Spleen (tissue), 11 donors: ENCODE results near the gene DGAT2. TPM values are rescaled to one million over a fixed set of nuclear protein-coding genes. Genes with fewer than 3 reads are reported as not detected.

Experiments used
- DNase-seq: peaks from one replicate; pipeline ENCODE4 v3.0.0-alpha.2; 2020
- H3K27ac ChIP-seq, 8 donors: fragments of 200-600 bp; sonication (generic) in 7 of 8; 1 replicate in 4 of 8; 2 replicates in 4 of 8; pipeline versions ENCODE4 v1.5.0 to v1.8.0; 2016 to 2021; ENCODE audit warnings: inconsistent platforms in 4 of 8, mild to moderate bottlenecking in 4 of 8, moderate library complexity in 1 of 8
- H3K27me3 ChIP-seq, 7 donors: fragments of 200-600 bp; sonication (generic) in 6 of 7; replicated peaks in 1 of 7; 1 replicate in 4 of 7; 2 replicates in 3 of 7; pipeline versions ENCODE4 v1.5.0 to v1.8.0; 2016 to 2021; ENCODE audit warnings: inconsistent platforms in 3 of 7, mild to moderate bottlenecking in 1 of 7
- H3K36me3 ChIP-seq, 6 donors: fragments of 200-600 bp; sonication (generic) in 5 of 6; 1 replicate in 4 of 6; 2 replicates in 2 of 6; pipeline versions ENCODE4 v1.5.0 to v1.8.0; 2016 to 2021; ENCODE audit warnings: inconsistent platforms in 2 of 6
- H3K4me1 ChIP-seq, 6 donors: fragments of 200-600 bp; sonication (generic) in 5 of 6; 1 replicate in 3 of 6; 2 replicates in 3 of 6; pipeline versions ENCODE4 v1.5.0 to v1.8.0; 2016 to 2021; ENCODE audit warnings: inconsistent platforms in 3 of 6
- H3K4me3 ChIP-seq, 8 donors: fragments of 200-600 bp; sonication (generic) in 7 of 8; 1 replicate in 4 of 8; 2 replicates in 4 of 8; pipeline versions ENCODE4 v1.5.0 to v1.8.0; 2016 to 2021; ENCODE audit warnings: inconsistent platforms in 4 of 8, mild to moderate bottlenecking in 4 of 8, moderate library complexity in 2 of 8
- H3K9me3 ChIP-seq, 8 donors: fragments of 200-600 bp; sonication (generic) in 7 of 8; 1 replicate in 4 of 8; 2 replicates in 4 of 8; pipeline versions ENCODE4 v1.5.0 to v1.8.0; 2016 to 2021; ENCODE audit warnings: inconsistent platforms in 4 of 8
- POLR2A ChIP-seq, 3 donors: fragments of 450-650 bp; IDR thresholded peaks; one replicate each; pipeline ENCODE4 v1.5.1; 2017; ENCODE audit warnings: antibody characterized with exemption in 3 of 3, mild to moderate bottlenecking in 1 of 3
- POLR2AphosphoS5 ChIP-seq, 3 donors: sonication (generic); formaldehyde crosslinking; IDR thresholded peaks; one replicate each; pipeline ENCODE4 v1.5.1; 2017; ENCODE audit warnings: antibody characterized with exemption in 3 of 3
- WGBS, 5 donors: extraction: QIAGEN DNeasy Blood & Tissue Kit in 3 of 5; methylation state at CpG; one replicate each; pipeline versions ENCODE4 v1.1.5 to v1.1.7; 2013 to 2018; 5-methylcytosine and 5-hydroxymethylcytosine counted together
- intact Hi-C: fragments of 100-400 bp; cut with DNase I; formaldehyde crosslinking; loops from one replicate; pipeline ENCODE4 v1.15.0; 2023; ENCODE audit warnings: low total_unique reads
- polyA plus RNA-seq, 3 donors: library from polyadenylated mRNA; stranded (reverse); fragments of 200-250 nt; gene quantifications; one replicate each; pipeline ENCODE4 v1.2.1, GENCODE V29; 2013
- total RNA-seq, 7 donors: library from RNA; depleted of rRNA in 3 of 7; stranded (reverse); fragments of >200 nt in 3 of 7; fragmentation: NEBNext Ultra II Directional in 4 of 7; extraction: Animal tissue kit (Norgen Biotek cat#: 25700) in 4 of 7; gene quantifications; one replicate each; pipeline versions ENCODE4 v1.1.0 to v1.2.1, GENCODE V29; 2016 to 2021
- TF ChIP-seq, protein P1 (sequence below), 11 experiments: fragments of 200-600 bp in 7 of 11; fragments of 450-650 bp in 4 of 11; sonication (generic) in 4 of 11; IDR thresholded peaks in 8 of 11; conservative IDR thresholded peaks in 3 of 11; 1 replicate in 7 of 11; 2 replicates in 4 of 11; pipeline versions ENCODE4 v1.4.0 to v1.8.0; 2016 to 2021; ENCODE audit warnings: antibody characterized with exemption in 11 of 11, inconsistent platforms in 4 of 11, mild to moderate bottlenecking in 1 of 11
- donor health status: healthy with polysubstance abuse.
- donor health status: DM: no; HTN: no; CAD: no; lungs with moderate emphysema.
- donor health status: DM: no; HTN: no; CAD: no.
- donor health status: Bipolar disorder and iron deficiency.
- donor health status: healthy.
- donor health status: DM: no; HTN: no; CAD: no.
- donor health status: DM: yes; HTN: yes; CAD: no.

The DGAT2 gene
- total and polyA plus RNA-seq, 10 donors: 3.5 to 71.7 (median 15.9) TPM

DNA sequence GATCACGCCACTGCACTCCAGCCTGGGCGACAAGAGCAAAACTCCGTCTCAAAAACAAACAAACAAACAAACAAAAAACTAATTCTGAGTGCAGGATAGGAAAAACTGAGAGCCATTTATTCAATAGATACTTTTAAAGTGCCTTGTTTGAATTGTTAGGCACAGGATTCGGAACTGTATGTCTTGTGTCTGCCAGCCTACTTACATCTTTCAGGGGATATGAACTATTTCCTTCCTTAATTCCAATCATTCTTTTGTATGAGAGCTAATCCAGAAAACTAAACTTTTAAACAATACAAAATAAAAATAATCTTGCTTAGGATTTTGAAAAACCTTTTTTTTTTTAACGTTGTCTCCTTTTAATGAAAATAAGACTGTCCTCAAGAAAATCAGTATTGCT lies 59.0 kb downstream of the DGAT2 start:
- TF ChIP-seq POLR2A (IDR thresholded peaks at IDR 0.05) (no peak), POLR2AphosphoS5 (IDR thresholded peaks at IDR 0.05) (no peak)
- TF ChIP-seq, protein P1, sequence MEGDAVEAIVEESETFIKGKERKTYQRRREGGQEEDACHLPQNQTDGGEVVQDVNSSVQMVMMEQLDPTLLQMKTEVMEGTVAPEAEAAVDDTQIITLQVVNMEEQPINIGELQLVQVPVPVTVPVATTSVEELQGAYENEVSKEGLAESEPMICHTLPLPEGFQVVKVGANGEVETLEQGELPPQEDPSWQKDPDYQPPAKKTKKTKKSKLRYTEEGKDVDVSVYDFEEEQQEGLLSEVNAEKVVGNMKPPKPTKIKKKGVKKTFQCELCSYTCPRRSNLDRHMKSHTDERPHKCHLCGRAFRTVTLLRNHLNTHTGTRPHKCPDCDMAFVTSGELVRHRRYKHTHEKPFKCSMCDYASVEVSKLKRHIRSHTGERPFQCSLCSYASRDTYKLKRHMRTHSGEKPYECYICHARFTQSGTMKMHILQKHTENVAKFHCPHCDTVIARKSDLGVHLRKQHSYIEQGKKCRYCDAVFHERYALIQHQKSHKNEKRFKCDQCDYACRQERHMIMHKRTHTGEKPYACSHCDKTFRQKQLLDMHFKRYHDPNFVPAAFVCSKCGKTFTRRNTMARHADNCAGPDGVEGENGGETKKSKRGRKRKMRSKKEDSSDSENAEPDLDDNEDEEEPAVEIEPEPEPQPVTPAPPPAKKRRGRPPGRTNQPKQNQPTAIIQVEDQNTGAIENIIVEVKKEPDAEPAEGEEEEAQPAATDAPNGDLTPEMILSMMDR (IDR thresholded peaks at IDR 0.05 in 8 of 11, conservative IDR thresholded peaks at IDR 0.05 in 3 of 11): no peak
- Histone ChIP-seq H3K36me3 (peaks cover 0 to 29% (median 0%) of the 10 kb centered on the region in 6 donors), H3K9me3 (no peaks in the 10 kb centered on the region), H3K4me1 (peaks cover 22 to 97% (median 76%) of the 10 kb centered on the region in 6 donors), H3K27ac (peak overlapping the region; percentile 38 to 86 (median 76)), H3K4me3 (peak overlapping the region in 1 of 8 donors; percentile 4), H3K27me3 (no peaks in the 10 kb centered on the region)
- WGBS, 5 donors: 55 to 82% (median 73%) methylated on average over 5 of the region's 5 CpGs
- DNase-seq: no peak
- intact Hi-C loops: no loop called here

DNA sequence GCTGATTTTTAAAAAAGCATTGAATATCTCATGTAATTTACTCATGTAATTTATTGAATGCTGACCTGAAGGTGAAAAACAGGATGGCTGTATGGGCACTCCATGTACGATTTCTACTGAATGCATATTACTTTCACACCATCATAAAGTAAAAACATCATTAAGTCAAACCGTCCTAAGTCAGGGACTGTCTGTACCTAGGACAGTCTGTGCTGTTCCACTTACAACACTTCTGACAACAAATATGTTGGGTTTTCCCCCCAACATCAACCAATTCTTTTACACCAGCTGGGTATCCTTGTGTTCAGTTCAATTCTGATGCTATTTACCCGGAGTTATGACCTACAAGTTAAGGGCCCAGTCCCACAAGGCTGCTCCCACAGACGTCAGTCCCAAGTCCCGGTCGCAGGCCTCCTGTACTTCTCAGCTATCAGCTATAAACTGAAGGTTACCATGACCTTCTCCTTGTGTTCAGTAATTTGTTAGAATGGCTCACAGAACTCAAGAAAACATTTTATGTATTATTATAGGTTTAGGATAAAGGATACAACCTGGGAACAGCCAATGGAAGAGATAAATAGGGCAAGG lies 63.4 kb downstream of the DGAT2 start:
- DNase-seq: no peak
- Histone ChIP-seq H3K36me3 (peaks cover 0 to 22% (median 0%) of the 10 kb centered on the region in 6 donors), H3K27me3 (no peaks in the 10 kb centered on the region), H3K4me3 (no peak overlapping the region), H3K4me1 (peaks cover 11 to 97% (median 67%) of the 10 kb centered on the region in 6 donors), H3K27ac (peak overlapping the region in 2 of 8 donors; percentile 21 to 59), H3K9me3 (no peaks in the 10 kb centered on the region)
- TF ChIP-seq POLR2AphosphoS5 (IDR thresholded peaks at IDR 0.05): peak in 1 of 3 donors; percentile 41
- TF ChIP-seq POLR2A (IDR thresholded peaks at IDR 0.05): no peak
- intact Hi-C loops: no loop called here
- WGBS, 5 donors: 72 to 89% (median 80%) methylated on average over 6 of the region's 6 CpGs

DNA sequence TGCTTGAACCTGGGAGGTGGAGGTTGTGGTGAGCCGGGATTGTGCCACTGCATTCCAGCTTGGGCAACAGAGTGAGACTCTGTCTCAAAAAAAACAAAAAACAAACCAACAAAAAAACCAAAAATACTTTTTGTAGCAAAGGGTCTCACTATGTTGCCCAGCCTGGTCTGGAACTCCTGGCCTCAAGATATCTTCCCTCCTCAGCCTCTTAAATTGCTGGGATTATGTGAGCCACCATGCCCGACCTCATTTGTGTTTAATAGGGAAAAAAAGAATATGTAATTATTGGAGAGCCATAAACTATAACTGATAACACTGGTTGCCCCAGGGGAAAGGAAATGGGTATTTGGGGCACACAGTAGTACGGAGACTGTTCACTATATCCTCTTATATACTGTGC lies 66.2 kb downstream of the DGAT2 start:
- Histone ChIP-seq H3K9me3 (no peaks in the 10 kb centered on the region), H3K36me3 (peaks cover 0 to 28% (median 0%) of the 10 kb centered on the region in 6 donors), H3K4me3 (no peak overlapping the region), H3K4me1 (peaks cover 0 to 99% (median 50%) of the 10 kb centered on the region in 6 donors), H3K27me3 (no peaks in the 10 kb centered on the region), H3K27ac (peak overlapping the region in 1 of 8 donors; percentile 26)
- no peak for DNase-seq
- 78 to 88% (median 85%) methylated on average over 3 of the region's 3 CpGs for WGBS, 5 donors
- TF ChIP-seq POLR2A (IDR thresholded peaks at IDR 0.05): no peak
- TF ChIP-seq, protein P1 (IDR thresholded peaks at IDR 0.05 in 8 of 11, conservative IDR thresholded peaks at IDR 0.05 in 3 of 11): no peak
- TF ChIP-seq POLR2AphosphoS5 (IDR thresholded peaks at IDR 0.05): no peak
- intact Hi-C loops: no loop called here

DNA sequence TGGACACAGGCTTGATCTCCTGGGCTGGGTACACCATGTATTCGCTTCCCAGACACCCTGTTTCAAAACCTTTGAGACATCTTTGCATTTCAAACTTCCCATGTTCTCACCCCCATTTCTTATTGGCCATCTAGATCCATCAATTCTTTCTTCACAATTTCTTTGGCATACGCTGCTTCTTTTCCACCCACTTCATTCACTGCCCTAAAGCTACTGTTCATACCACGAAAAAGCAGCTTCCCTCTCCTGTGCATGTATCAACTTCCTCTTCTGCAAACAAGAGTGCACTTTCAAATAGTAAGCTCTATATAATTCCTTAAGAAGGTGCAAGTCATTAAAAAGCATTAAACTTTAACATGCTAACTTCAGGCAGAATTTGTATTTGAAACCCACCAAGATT lies 67.8 kb downstream of the DGAT2 start:
- Histone ChIP-seq H3K4me1 (peaks cover 0 to 98% (median 48%) of the 10 kb centered on the region in 6 donors), H3K4me3 (no peak overlapping the region), H3K9me3 (no peaks in the 10 kb centered on the region), H3K27me3 (no peaks in the 10 kb centered on the region), H3K27ac (peak overlapping the region in 4 of 8 donors; percentile 56 to 74 (median 62)), H3K36me3 (peaks cover 0 to 15% (median 0%) of the 10 kb centered on the region in 6 donors)
- intact Hi-C loops: no loop called here
- TF ChIP-seq, protein P1 (IDR thresholded peaks at IDR 0.05 in 8 of 11, conservative IDR thresholded peaks at IDR 0.05 in 3 of 11): no peak
- TF ChIP-seq POLR2AphosphoS5 (IDR thresholded peaks at IDR 0.05) (no peak), POLR2A (IDR thresholded peaks at IDR 0.05) (no peak)
- 49 to 60% (median 58%) methylated on average over 3 of the region's 3 CpGs for WGBS, 5 donors
- DNase-seq: no peak
